ENCODE results near the gene ARAP2.
"Not testable (repeated sequence)": the region's sequence is repeated elsewhere in the genome, so short reads cannot be mapped to it uniquely, and the experiment has no call there.

Gene ARAP2

DNA sequence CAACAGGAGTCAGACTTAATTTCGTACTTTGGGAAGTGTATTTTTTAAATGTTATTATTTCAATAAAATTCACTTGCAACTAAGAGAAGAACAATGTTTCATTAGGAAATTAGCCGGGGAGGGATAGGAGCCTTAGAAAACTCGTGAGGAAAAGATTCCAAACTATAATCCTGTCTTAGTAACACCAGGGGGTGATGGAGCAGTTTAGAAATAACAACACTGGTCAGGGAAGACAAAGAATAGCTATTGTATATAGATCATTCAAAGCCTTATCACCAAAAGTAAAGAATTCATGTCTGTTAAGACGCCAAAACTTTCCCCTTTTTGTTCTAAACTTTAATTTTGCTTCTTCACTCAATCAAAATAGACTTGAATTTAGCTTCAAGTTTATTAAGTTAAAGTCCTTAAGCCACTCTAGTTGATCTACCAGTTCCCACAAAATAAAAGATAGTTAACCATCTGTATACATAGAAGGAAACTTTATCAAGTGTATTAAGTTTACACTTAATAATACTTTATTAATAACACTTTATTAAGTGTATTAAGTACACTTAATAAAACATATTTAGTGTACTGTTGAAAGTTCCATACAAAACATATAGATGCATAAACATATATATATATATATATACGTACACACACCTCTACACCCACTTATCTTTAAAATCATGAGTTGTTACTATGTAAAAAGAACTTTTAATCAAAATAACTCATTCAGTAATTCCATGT, 60.5 kb downstream of the ARAP2 start:
- H3K9me3 ChIP-seq (ENCODE audit: control insufficient read depth, low read length) = no peaks in the 10 kb centered on the region
- no peak overlapping the region for H3K27ac ChIP-seq (ENCODE audit: insufficient read depth, low read depth, low read length, poor library complexity, severe bottlenecking)
- H3K36me3 ChIP-seq (ENCODE audit: control insufficient read depth, insufficient read depth, low read length) = no peaks in the 10 kb centered on the region
- no peaks in the 10 kb centered on the region for H3K27me3 ChIP-seq (ENCODE audit: control insufficient read depth, insufficient read depth, low read length, poor library complexity, severe bottlenecking)
- peaks cover 4% of the 10 kb centered on the region for H3K4me1 ChIP-seq (ENCODE audit: control insufficient read depth, insufficient read depth, low read length)
- WGBS, 2 experiments = 17 to 40% methylated on average over 3 of the region's 5 CpGs
- no peak overlapping the region for H3K4me3 ChIP-seq (ENCODE audit: insufficient read depth, low read depth, low read length)

DNA sequence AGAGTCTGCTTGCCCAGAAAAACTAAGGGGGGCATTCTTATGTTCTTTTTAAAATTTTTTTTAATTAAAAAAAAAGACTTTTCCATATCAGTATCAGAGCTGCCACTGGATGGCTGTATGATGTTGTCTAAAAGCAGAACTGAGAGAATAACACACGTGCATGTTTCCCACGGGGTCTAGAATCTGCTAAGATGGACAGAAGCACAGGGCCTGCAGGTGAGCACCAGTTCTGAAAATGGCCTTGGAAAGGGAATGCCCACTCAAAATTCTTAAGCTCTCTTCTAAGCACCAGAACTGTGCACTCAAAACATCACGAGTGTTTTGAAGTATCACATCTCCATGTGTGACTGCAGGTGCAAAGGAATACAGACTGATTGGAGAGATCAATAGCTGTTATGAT, 61.1 kb downstream of the ARAP2 start:
- Histone ChIP-seq H3K4me1 (ENCODE audit: control insufficient read depth, insufficient read depth, low read length) (peaks cover 4% of the 10 kb centered on the region), H3K36me3 (ENCODE audit: control insufficient read depth, insufficient read depth, low read length) (no peaks in the 10 kb centered on the region), H3K27me3 (ENCODE audit: control insufficient read depth, insufficient read depth, low read length, poor library complexity, severe bottlenecking) (no peaks in the 10 kb centered on the region), H3K27ac (ENCODE audit: insufficient read depth, low read depth, low read length, poor library complexity, severe bottlenecking) (no peak overlapping the region), H3K9me3 (ENCODE audit: control insufficient read depth, low read length) (no peaks in the 10 kb centered on the region), H3K4me3 (ENCODE audit: insufficient read depth, low read depth, low read length) (no peak overlapping the region)
- WGBS, 2 experiments = 89 to 90% methylated on average over 3 of the region's 3 CpGs

DNA sequence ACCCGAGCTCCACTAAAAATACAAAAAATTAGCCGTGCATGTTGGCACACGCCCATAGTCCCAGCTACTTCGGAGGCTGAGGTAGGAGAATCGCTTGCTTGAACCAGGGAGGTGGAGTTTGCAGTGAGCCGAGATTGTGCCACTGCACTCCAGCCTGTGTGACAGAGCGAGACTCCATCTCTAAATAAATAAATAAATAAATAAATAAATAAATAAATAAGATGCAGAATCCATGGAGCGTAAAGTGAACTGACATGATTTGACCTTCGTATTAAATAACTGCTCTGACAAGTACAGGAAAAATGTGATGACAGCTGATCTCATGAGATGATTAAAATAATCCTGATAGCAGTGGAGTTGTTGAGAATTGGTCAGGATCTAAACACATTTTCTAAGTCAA, 62.0 kb downstream of the ARAP2 start:
- not testable (repeated sequence) for H3K27me3 ChIP-seq (ENCODE audit: control insufficient read depth, insufficient read depth, low read length, poor library complexity, severe bottlenecking); H3K4me1 ChIP-seq (ENCODE audit: control insufficient read depth, insufficient read depth, low read length); H3K27ac ChIP-seq (ENCODE audit: insufficient read depth, low read depth, low read length, poor library complexity, severe bottlenecking); H3K4me3 ChIP-seq (ENCODE audit: insufficient read depth, low read depth, low read length); H3K36me3 ChIP-seq (ENCODE audit: control insufficient read depth, insufficient read depth, low read length); H3K9me3 ChIP-seq (ENCODE audit: control insufficient read depth, low read length)
- WGBS, 2 experiments = 95% methylated on average over 7 to 8 of the region's 9 CpGs

DNA sequence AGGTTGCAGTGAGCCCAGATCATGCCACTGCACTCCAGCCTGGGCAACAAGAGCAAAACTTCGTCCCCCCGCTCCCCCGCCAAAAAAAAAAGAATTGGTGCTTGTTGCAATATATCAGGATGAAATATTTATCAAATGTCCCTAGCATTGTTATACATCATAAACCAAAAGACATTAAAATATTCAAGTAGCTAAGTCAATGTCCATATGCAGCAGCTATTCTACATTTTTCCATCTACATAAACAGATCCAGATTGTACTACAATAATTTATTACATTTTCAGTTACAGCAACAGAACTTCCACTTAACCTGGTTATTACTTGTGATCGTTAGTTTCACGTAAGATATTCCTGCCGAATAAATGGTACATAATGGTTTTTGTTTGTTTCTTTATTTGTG, 64.1 kb downstream of the ARAP2 start:
- Histone ChIP-seq H3K36me3 (ENCODE audit: control insufficient read depth, insufficient read depth, low read length) (no peaks in the 10 kb centered on the region), H3K27me3 (ENCODE audit: control insufficient read depth, insufficient read depth, low read length, poor library complexity, severe bottlenecking) (no peaks in the 10 kb centered on the region), H3K9me3 (ENCODE audit: control insufficient read depth, low read length) (no peaks in the 10 kb centered on the region), H3K4me1 (ENCODE audit: control insufficient read depth, insufficient read depth, low read length) (peaks cover 4% of the 10 kb centered on the region), H3K4me3 (ENCODE audit: insufficient read depth, low read depth, low read length) (no peak overlapping the region), H3K27ac (ENCODE audit: insufficient read depth, low read depth, low read length, poor library complexity, severe bottlenecking) (no peak overlapping the region)
- 96 to 98% methylated on average over 4 to 6 of the region's 6 CpGs for WGBS, 2 experiments

DNA sequence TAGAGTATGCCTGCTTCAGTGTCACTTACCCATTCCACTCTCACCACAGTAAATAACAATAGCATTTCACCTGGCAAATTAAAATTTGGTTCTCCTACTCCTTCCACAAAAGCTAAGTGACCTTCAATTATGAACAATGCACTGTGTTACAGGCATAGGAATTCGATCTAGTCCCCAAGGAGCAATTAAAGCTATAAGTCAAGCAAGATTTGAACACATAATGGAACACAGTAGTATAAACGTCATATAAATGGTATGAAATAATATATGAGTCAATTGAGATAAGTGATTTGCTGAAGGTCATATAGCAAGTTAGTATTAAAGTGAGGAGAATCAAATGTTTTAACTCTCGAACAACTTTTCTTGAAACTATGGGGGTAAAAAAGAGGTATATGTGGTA, 65.8 kb downstream of the ARAP2 start:
- Histone ChIP-seq H3K4me1 (ENCODE audit: control insufficient read depth, insufficient read depth, low read length) (peaks cover 4% of the 10 kb centered on the region), H3K4me3 (ENCODE audit: insufficient read depth, low read depth, low read length) (no peak overlapping the region), H3K27me3 (ENCODE audit: control insufficient read depth, insufficient read depth, low read length, poor library complexity, severe bottlenecking) (no peaks in the 10 kb centered on the region), H3K27ac (ENCODE audit: insufficient read depth, low read depth, low read length, poor library complexity, severe bottlenecking) (no peak overlapping the region), H3K36me3 (ENCODE audit: control insufficient read depth, insufficient read depth, low read length) (no peaks in the 10 kb centered on the region), H3K9me3 (ENCODE audit: control insufficient read depth, low read length) (no peaks in the 10 kb centered on the region)
- WGBS, 2 experiments = 92 to 100% methylated on average over 3 of the region's 3 CpGs

GRCh38 chr4:36177946-36178345, 66.4 kb downstream of the ARAP2 start:
- H3K4me1 ChIP-seq (ENCODE audit: control insufficient read depth, insufficient read depth, low read length) = no peaks in the 10 kb centered on the region
- WGBS, 2 experiments = 90 to 100% methylated on average over 1 of the region's 1 CpG
- no peaks in the 10 kb centered on the region for H3K9me3 ChIP-seq (ENCODE audit: control insufficient read depth, low read length)
- H3K27ac ChIP-seq (ENCODE audit: insufficient read depth, low read depth, low read length, poor library complexity, severe bottlenecking) = no peak overlapping the region
- no peaks in the 10 kb centered on the region for H3K36me3 ChIP-seq (ENCODE audit: control insufficient read depth, insufficient read depth, low read length)
- H3K27me3 ChIP-seq (ENCODE audit: control insufficient read depth, insufficient read depth, low read length, poor library complexity, severe bottlenecking) = no peaks in the 10 kb centered on the region
- no peak overlapping the region for H3K4me3 ChIP-seq (ENCODE audit: insufficient read depth, low read depth, low read length)

- H3K27me3 ChIP-seq (ENCODE audit: control insufficient read depth, insufficient read depth, low read length, poor library complexity, severe bottlenecking) = no peaks in the 10 kb centered on the region
- no peaks in the 10 kb centered on the region for H3K36me3 ChIP-seq (ENCODE audit: control insufficient read depth, insufficient read depth, low read length)
- no peak overlapping the region for H3K27ac ChIP-seq (ENCODE audit: insufficient read depth, low read depth, low read length, poor library complexity, severe bottlenecking)
- H3K4me3 ChIP-seq (ENCODE audit: insufficient read depth, low read depth, low read length) = no peak overlapping the region
- H3K9me3 ChIP-seq (ENCODE audit: control insufficient read depth, low read length) = no peaks in the 10 kb centered on the region
- H3K4me1 ChIP-seq (ENCODE audit: control insufficient read depth, insufficient read depth, low read length) = no peaks in the 10 kb centered on the region
Measured at GRCh38 chr4:36174570-36174969, 69.7 kb downstream of the ARAP2 start.

GRCh38 chr4:36173905-36174304, 70.4 kb downstream of the ARAP2 start:
- no peak overlapping the region for H3K27ac ChIP-seq (ENCODE audit: insufficient read depth, low read depth, low read length, poor library complexity, severe bottlenecking)

GRCh38 chr4:36172656-36173055, 71.7 kb downstream of the ARAP2 start:
- whole genome bisulfite sequencing, 2 experiments = 65 to 85% methylated on average over 1 to 2 of the region's 2 CpGs

More at GRCh38 chr4:36173905-36174304, 70.4 kb downstream of the ARAP2 start:
- H3K4me3 ChIP-seq (ENCODE audit: insufficient read depth, low read depth, low read length) = no peak overlapping the region
- H3K9me3 ChIP-seq (ENCODE audit: control insufficient read depth, low read length) = no peaks in the 10 kb centered on the region
- H3K36me3 ChIP-seq (ENCODE audit: control insufficient read depth, insufficient read depth, low read length) = no peaks in the 10 kb centered on the region
- no peaks in the 10 kb centered on the region for H3K4me1 ChIP-seq (ENCODE audit: control insufficient read depth, insufficient read depth, low read length)
- H3K27me3 ChIP-seq (ENCODE audit: control insufficient read depth, insufficient read depth, low read length, poor library complexity, severe bottlenecking) = no peaks in the 10 kb centered on the region

GRCh38 chr4:36168127-36168878, 76.0 kb downstream of the ARAP2 start:
- H3K27ac ChIP-seq (ENCODE audit: insufficient read depth, low read depth, low read length, poor library complexity, severe bottlenecking) = no peak overlapping the region
- H3K9me3 ChIP-seq (ENCODE audit: control insufficient read depth, low read length) = no peaks in the 10 kb centered on the region
- no peaks in the 10 kb centered on the region for H3K27me3 ChIP-seq (ENCODE audit: control insufficient read depth, insufficient read depth, low read length, poor library complexity, severe bottlenecking)
- no peak overlapping the region for H3K4me3 ChIP-seq (ENCODE audit: insufficient read depth, low read depth, low read length)
- H3K4me1 ChIP-seq (ENCODE audit: control insufficient read depth, insufficient read depth, low read length) = no peaks in the 10 kb centered on the region
- 94 to 96% methylated on average over 3 to 5 of the region's 6 CpGs for WGBS, 2 experiments
- no peaks in the 10 kb centered on the region for H3K36me3 ChIP-seq (ENCODE audit: control insufficient read depth, insufficient read depth, low read length)

More at GRCh38 chr4:36172656-36173055, 71.7 kb downstream of the ARAP2 start:
- Histone ChIP-seq H3K4me3 (ENCODE audit: insufficient read depth, low read depth, low read length) (no peak overlapping the region), H3K27me3 (ENCODE audit: control insufficient read depth, insufficient read depth, low read length, poor library complexity, severe bottlenecking) (no peaks in the 10 kb centered on the region), H3K36me3 (ENCODE audit: control insufficient read depth, insufficient read depth, low read length) (no peaks in the 10 kb centered on the region), H3K9me3 (ENCODE audit: control insufficient read depth, low read length) (no peaks in the 10 kb centered on the region), H3K27ac (ENCODE audit: insufficient read depth, low read depth, low read length, poor library complexity, severe bottlenecking) (no peak overlapping the region), H3K4me1 (ENCODE audit: control insufficient read depth, insufficient read depth, low read length) (no peaks in the 10 kb centered on the region)
